HG02938 (cell line): Measurements from ENCODE around the gene TMEM30B.

Source experiments
- ATAC-seq: cut with Tn5 transposase; IDR thresholded peaks from one replicate; pipeline ENCODE4 v1.9.1; 2021; ENCODE audit warnings: mild to moderate bottlenecking, moderate library complexity; ENCODE audit not compliant: unreplicated experiment

TMEM30B gene

DNA sequence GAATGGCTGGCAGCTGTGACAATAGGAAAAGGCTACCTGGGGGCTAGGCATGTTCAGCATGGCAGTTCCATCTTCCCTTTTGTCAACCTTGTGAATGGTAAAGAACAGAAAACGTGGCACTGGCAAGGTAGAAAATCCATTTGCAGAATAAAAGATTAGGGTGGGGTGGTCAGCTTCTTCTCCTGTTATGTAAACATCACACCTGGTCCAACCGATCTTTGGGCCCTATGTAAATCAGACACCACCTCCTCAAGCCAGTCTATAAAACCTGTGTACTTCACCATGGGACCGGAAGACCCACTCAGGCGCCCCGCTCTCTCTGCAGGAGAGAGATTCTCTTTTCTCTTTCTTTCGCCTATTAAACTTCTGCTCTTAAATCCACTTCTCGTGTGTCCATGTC, 19.6 kb upstream of the TMEM30B start:
- no peak for ATAC-seq

DNA sequence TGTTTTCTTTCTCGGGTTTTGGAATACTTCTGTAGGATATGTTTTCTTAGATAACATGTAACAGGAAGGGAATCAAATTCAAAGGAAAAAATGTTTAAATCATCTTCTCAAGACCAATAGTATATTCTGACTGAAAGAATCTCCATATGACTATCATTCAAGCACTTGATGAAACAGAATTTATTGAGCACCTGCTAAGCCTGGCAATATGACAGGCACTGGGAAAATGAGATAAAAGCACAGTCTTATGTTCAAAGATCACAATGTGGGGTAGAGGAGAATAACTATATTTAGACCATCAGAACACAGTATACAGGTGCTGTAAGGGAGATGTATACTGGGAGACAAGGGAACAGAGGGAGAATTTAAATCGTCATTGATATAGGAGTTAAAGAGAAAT, 19.1 kb upstream of the TMEM30B start:
- ATAC-seq: no peak

DNA sequence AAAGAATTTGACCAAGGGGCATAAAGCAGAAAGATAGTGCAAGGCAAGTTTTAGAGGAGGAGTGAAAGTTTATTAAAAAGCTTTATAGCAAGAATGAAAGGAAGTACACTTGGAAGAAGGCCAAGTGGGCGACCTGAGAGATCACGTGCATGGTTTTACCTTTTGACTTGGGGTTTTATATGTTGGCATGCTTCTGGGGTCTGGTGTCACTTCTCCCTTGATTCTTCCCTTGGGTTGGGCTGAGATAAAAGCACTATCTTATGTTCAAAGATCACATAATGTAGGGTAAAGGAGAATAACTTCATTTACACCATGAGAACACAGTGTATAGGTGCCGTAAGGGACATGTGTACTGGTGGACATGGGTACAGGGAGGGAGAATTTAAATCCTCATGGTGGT, 17.7 kb upstream of the TMEM30B start:
- no peak for ATAC-seq

DNA sequence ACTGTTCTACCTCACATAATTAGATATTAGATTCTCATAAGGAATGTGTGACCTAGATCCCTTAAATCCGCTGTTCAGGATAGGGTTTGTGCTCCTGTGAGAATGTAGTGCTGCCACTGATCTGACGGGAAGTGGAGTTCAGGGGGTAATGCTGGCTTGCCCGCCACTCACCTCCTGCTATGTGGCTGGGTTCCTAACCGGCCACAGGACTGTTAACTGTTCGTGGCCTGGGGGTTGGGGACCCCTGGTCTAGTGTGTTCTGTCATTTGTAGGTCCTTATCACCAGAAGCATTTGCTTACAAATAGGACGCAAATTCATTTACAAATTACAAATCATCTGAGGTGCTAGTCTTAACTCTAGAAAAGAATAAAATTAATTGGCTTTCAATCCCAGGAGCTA, 16.4 kb upstream of the TMEM30B start:
- ATAC-seq: no peak

DNA sequence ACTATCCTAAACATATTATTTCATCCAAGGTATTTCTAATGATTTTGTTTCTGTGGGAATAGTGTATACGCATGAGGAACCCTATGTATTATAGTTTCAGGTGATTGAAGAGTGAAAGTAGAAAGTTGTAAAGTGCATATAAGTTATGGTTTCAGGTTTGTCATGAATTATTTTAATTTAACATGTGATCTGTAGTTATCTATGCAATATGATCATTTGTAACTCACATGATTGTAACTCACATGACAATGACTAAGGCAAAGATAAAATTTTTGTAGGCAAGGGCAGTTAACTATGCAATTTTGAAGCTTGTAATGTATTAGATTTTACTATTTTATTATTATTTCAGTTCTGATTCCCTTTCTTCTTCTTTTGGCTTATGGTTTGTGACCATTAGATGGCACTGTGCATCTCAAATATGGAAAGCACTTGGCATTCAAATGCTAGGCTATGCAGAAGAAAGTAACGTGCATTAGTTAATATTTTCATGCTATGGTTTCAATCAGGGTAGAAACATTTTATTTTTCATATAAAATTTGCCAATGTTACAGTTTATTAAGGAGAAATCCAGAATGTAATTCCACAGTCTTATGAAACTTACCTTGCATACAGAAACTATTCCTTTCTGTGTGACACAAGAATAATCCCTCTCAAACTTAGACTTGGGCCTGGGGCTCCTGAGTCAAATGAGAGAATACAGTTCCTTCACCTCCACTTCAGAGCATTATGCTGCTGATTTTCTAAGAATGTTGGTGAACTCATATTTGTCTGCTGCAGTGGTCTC, 15.8 kb upstream of the TMEM30B start:
- ATAC-seq: no peak

DNA sequence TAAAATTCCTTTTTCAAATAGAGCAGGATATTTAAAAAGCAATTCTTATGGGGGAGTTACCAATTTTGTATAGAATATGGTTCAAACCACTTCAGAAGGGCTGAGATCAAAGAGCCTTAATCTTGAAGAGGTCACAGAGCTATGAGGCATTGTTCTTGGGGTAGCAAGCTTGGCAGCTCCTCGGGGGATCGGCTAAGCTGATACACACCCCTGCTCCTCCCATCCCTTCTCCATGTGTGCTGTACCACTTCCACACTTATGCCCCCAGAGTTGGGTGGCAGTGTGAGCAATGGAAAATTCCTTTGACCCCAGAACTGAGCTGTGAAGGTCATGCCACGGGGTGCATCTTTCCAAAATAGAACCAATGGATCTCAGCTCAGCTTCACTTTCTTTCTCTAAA, 15.0 kb upstream of the TMEM30B start:
- no peak for ATAC-seq

DNA sequence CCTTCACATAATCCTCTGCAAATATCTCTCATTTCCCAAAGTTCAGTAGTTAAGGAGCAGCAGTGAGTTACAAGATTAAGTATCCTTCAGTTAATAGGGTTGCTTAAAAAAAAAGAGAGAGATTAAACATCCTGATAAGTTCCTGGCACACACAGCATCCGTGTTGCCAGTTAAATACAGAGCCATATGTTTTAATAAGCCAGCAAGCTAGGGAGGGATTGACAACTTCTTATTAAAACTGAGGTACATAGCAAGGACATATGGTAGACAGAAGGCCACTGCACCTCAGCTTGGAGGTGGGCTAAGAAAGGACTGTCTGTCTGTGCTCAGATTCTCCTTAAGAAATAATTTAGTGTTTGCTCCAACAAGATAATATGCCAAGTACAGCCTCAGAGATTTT, 9.6 kb upstream of the TMEM30B start:
- no peak for ATAC-seq

GRCh38 chr14:61288720-61289119, 7.6 kb upstream of the TMEM30B start:
- no peak for ATAC-seq

DNA sequence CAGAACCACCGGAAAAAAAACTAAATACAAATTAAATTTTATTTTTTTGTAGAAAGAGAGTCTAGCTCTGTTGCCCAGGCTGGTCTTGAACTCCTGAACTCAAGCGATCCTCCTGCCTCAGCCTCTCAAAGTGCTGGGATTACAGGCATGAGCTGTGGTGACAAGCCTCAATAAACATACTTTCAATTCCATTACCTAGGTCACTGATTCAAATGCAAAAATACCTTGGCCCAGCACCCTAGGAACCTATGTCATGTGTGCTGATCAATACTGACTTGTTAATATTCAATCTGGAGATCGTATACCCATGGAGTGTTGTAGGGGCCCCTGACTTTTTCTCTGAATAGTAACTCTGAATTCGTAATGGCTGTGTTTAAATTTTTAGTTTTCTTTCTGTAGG, 7.1 kb upstream of the TMEM30B start:
- no peak for ATAC-seq

- no peak for ATAC-seq
Measured at GRCh38 chr14:61287196-61287595, 6.1 kb upstream of the TMEM30B start.

DNA sequence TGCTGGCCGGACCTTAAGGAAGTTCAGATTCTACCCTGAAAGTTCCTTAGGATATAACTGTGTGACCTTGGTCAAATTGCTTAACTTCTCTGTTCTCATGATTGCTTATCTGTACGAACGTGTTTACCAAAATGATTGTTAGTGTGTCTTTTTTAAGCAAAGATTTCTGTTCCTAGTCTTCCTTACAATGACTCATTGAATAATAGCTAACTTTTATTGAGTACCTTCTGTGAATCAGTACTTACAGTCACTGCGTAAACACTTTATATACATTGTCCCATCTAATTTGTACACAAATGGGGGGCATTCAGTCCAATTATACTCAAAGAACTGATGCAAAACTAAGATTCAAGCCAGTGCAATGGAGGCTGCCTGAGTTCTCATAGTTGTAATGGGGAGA, 4.2 kb upstream of the TMEM30B start:
- ATAC-seq: no peak

GRCh38 chr14:61284001-61284400, 2.9 kb upstream of the TMEM30B start:
- ATAC-seq: no peak

DNA sequence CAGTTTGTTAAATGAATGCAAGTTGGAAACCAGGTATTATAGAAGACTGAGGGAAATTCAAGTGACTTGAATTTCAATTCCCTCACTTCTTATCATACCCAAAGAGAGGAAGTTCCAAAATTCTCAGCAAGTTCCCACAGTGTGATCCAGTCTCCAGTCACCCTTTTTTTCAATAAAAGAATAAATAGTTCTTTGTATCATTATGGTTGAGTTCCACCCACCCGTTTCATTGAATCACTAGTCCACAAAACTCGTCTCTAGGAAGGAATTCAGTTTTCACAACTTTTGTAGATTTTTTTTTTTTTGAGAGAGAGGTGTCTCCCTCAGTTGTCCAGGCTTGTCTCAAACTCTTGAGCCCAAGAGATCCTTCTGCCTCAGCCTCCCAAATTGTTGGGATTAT, 1.6 kb upstream of the TMEM30B start:
- ATAC-seq: no peak

- ATAC-seq: no peak
Measured at GRCh38 chr14:61281948-61282275, 774 bp upstream of the TMEM30B start.

GRCh38 chr14:61280526-61281185, 482 bp downstream of the TMEM30B start:
- ATAC-seq: peak; percentile 37

DNA sequence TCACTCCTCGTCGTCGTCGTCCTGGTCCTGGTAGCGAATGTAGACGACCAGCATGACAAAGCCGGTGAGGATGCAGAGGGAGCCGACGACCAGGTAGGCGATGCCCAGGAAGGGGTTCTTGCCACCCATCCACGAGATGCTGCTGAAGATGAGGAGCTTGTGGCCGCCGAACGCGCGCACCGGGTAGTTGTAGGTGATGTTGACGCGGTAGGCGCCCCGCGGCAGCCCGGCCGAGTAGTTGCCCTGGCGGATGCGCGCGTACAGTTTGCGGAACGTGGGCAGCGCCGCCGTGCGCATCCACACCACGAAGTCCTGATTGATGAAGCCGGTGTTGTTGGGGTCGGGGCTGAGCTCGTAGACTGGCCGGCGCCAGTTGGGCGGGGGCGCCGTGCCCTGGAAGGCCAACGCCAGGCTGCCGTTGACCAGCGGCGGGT, 1.0 kb downstream of the TMEM30B start:
- no peak for ATAC-seq

DNA sequence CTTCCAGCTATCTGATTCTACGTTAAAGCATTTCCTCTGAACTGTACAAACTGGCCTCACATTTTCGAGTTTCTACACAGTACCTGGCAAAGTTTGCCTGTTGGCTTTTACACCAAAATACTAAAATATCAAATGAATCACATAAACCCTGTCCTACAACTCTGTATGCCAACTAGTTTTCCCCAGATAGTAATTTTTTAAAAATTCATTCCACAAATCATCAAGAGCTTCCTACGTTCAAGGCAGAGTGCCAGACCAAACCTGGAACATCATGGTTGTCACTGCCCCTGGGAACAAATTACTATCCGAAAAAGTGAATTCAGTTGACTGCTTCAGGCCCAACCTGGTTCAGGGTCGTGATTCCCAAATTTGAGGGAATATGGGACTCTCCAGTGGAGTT, 2.1 kb downstream of the TMEM30B start:
- ATAC-seq: no peak

DNA sequence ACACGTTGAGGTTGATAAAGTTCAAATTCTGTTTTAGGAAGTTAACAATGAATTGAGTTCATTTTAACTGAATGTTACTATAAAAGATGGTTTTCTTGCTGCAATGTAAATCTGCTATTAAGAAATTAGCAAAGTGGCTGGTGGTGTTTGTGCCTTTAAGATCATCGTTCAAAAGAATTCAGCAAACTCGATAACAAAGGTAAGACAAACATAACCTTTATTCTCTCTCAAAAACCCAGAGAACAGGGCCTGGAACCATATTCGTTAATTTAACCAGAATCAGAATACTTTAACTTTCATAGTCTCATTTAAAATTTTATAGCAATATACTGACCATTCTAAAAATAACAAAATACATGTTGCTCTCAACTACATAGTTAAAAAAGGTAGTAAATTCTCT, 3.4 kb downstream of the TMEM30B start:
- no peak for ATAC-seq

DNA sequence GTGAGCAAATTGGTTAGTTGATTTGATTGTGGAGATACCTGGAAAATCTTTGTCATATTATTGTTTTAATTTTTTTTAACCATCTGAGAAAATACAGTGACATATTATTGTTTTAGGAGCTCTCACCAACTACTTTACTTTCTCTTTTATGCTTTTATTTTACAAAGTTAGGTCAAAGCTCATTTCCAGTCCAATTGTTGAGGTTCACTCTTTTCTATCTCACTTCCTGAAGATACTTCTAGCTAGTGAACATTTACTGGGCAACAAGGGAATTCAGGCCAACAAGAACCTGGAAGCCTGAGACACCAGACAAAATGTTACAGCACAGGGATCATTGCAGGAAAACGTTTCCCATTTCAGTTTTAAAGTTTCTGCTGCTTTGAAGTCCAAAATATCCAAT, 3.9 kb downstream of the TMEM30B start:
- no peak for ATAC-seq

- ATAC-seq: no peak
Measured at GRCh38 chr14:61271552-61271951, 9.6 kb downstream of the TMEM30B start.

GRCh38 chr14:61270714-61271113, 10.4 kb downstream of the TMEM30B start:
- ATAC-seq: no peak

DNA sequence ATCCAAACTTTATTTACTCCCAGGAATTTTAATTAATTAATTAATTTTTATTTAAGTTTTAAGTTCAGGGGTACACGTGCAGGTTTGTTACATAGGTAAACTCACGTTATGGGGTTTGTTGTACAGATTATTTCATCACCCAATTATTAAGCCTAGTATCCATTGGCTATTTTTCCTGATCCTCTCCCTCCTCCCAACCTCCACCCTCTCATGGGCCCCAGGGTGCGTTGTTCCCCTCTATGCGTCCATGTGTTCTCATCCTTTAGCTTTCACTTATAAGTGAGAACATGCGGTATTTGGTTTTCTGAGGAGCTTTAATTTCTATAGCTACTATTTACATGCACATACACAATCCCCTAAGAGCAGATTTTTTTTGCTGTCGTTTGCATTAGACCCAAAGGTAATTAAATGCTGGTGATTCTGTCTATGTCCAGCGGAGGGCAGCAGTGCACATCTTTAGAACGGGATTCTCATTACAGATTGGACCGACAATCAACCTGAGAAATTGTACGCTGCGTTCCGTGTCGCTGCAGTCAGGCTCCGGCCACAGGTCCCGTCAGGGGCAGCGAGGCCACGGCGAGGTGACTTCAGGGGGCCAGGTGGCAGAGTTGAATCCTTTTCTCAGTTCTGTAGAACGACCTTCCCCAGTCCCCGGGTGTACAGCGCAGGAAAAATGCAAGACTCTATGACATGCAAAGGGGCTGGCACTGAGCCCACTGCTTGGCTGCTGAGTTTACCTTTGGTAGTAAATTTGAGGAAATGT, 11.6 kb downstream of the TMEM30B start:
- ATAC-seq: peak; percentile 97
